K562 (cell line): ENCODE measurements around the gene STRADB. TPM values are rescaled to one million over a fixed set of nuclear protein-coding genes. Genes with fewer than 3 reads are reported as not detected.
A peak's percentile ranks its signal among the peaks of the same experiment; 100 is the strongest.

Experiments used
- ATAC-seq: fragments of 200-7000 bp; cut with Tn5 transposase; 3 replicates; pipeline ENCODE4 v1.9.1; 2020; ENCODE audit warnings: moderate library complexity
- BruUV-seq: library from RNA; stranded (reverse); fragments of 400-500 nt; replicated peaks from 2 replicates; lab custom pipeline; 2021; lab: Mats Ljungman, UMichigan
- CTCF ChIA-PET: fragments of 300-600 bp; formaldehyde crosslinking; extraction: SDS; loops from one replicate; lab custom pipeline; 2021; ENCODE audit warnings: low intra/inter-chr PET ratio; lab: Yijun Ruan, JAX
- POLR2A ChIA-PET: fragments of 300-600, 350-650 bp; sonication (Branson Sonifier 250); formaldehyde crosslinking; extraction: SDS; loops from one replicate; lab custom pipeline; 2021; ENCODE audit warnings: antibody characterized with exemption, inconsistent platforms; lab: Yijun Ruan, JAX
- DNase-seq, 4 experiments: peaks; one replicate each; pipeline versions ENCODE4 v3.0.0 to v3.0.0-alpha.2; 2011 to 2018; ENCODE audit warnings: low spot score in 3 of 4, mixed read lengths in 3 of 4; ENCODE audit errors: extremely low read depth in 1 of 4
- FAIRE-seq: peaks from 2 replicates; lab custom pipeline; 2011; peaks lifted over from hg19 to GRCh38; lab: Jason Lieb, UNC
- H2AFZ ChIP-seq: 2 replicates; pipeline ENCODE4 v1.6.0; 2011; ENCODE audit warnings: low read depth, low read length, control low read depth, inconsistent platforms
- H3K27ac ChIP-seq: fragments of 200-600 bp; 3 replicates; pipeline ENCODE4 v1.8.0; 2011; ENCODE audit warnings: low read depth, mild to moderate bottlenecking, control low read depth, inconsistent platforms, low read length, moderate library complexity, mixed read lengths; ENCODE audit errors: extremely low read depth
- H3K27me3 ChIP-seq, 2 experiments: fragments of 300-600 bp in 1 of 2; 2 replicates in 1 of 2; 3 replicates in 1 of 2; pipeline versions ENCODE4 v1.6.0 to v1.8.0; 2011; ENCODE audit warnings: inconsistent platforms in 2 of 2, low read length in 2 of 2, mild to moderate bottlenecking in 1 of 2, mixed read lengths in 1 of 2, moderate library complexity in 1 of 2; ENCODE audit not compliant: control insufficient read depth in 2 of 2, insufficient read depth in 2 of 2
- H3K36me3 ChIP-seq: fragments of 300-600 bp; 3 replicates; pipeline ENCODE4 v1.8.0; 2011; ENCODE audit warnings: mild to moderate bottlenecking, low read length, inconsistent platforms; ENCODE audit not compliant: control insufficient read depth, insufficient read depth
- H3K4me1 ChIP-seq, 2 experiments: fragments of 200-600 bp in 1 of 2; replicated peaks in 1 of 2; 2 replicates in 1 of 2; 3 replicates in 1 of 2; pipeline versions ENCODE4 v1.5.1 to v1.8.0; 2011; ENCODE audit warnings: inconsistent platforms in 2 of 2, low read length in 2 of 2, mild to moderate bottlenecking in 1 of 2, mixed read lengths in 1 of 2, moderate library complexity in 1 of 2; ENCODE audit not compliant: control insufficient read depth in 2 of 2, insufficient read depth in 2 of 2
- H3K4me2 ChIP-seq: 2 replicates; pipeline ENCODE4 v1.6.1; 2011; ENCODE audit warnings: low read length, control low read depth, inconsistent platforms, mixed read lengths; ENCODE audit not compliant: insufficient read depth
- H3K4me3 ChIP-seq: fragments of 200-600 bp; sonication (generic), shearing (Covaris generic); 2 replicates; pipeline ENCODE4 v1.5.1; 2016; ENCODE audit warnings: control low read depth, inconsistent platforms
- H3K79me2 ChIP-seq: fragments of 200-600 bp; 3 replicates; pipeline ENCODE4 v1.8.0; 2011; ENCODE audit warnings: low read length, inconsistent platforms; ENCODE audit not compliant: control insufficient read depth, insufficient read depth
- H3K9ac ChIP-seq, 2 experiments: 2 replicates each; pipeline versions ENCODE4 v1.6.0 to v1.6.1; 2011; ENCODE audit warnings: low read depth in 2 of 2, low read length in 2 of 2, control low read depth in 1 of 2, inconsistent platforms in 1 of 2, mild to moderate bottlenecking in 1 of 2, mixed read lengths in 1 of 2; ENCODE audit not compliant: insufficient read depth in 1 of 2
- H3K9me1 ChIP-seq: one replicate; pipeline ENCODE4 v1.6.0; 2011; ENCODE audit warnings: inconsistent platforms, mild to moderate bottlenecking, low read length, moderate library complexity; ENCODE audit not compliant: control insufficient read depth, insufficient read depth
- H3K9me3 ChIP-seq: replicated peaks from 2 replicates; pipeline ENCODE4 v1.5.1; 2011; ENCODE audit warnings: low read depth, low read length, inconsistent platforms; ENCODE audit not compliant: control insufficient read depth, insufficient read depth
- H4K20me1 ChIP-seq: replicated peaks from 2 replicates; pipeline ENCODE4 v1.6.1; 2011; ENCODE audit warnings: low read length, inconsistent platforms, mixed read lengths; ENCODE audit not compliant: control insufficient read depth, insufficient read depth
- ARID1B ChIP-seq: fragments of 450-650 bp; IDR thresholded peaks from 2 replicates; pipeline ENCODE4 v1.6.1; 2016; ENCODE audit warnings: antibody characterized with exemption, mild to moderate bottlenecking, inconsistent platforms
- MAFF ChIP-seq: IDR thresholded peaks from 2 replicates; pipeline ENCODE4 v1.6.1; 2012; ENCODE audit warnings: low read length, improper control_type of control experiment
- MTA3 ChIP-seq: fragments of 450-650 bp; formaldehyde crosslinking; IDR thresholded peaks from 2 replicates; pipeline ENCODE4 v1.6.1; 2017; ENCODE audit warnings: mild to moderate bottlenecking, borderline replicate concordance
- NFE2 ChIP-seq: IDR thresholded peaks from 2 replicates; pipeline ENCODE4 v1.6.1; 2014; ENCODE audit warnings: antibody characterized with exemption, low read depth
- PHB2 ChIP-seq: fragments of 450-650 bp; IDR thresholded peaks from 2 replicates; pipeline ENCODE4 v1.6.1; 2017; ENCODE audit warnings: low read depth
- PHF21A ChIP-seq: fragments of 450-650 bp; IDR thresholded peaks from 2 replicates; pipeline ENCODE4 v1.6.1; 2017; ENCODE audit warnings: low read depth, borderline replicate concordance
- RBM15 ChIP-seq: fragments of 200-400 bp; formaldehyde crosslinking; IDR thresholded peaks from 2 replicates; pipeline ENCODE4 v1.6.1; 2018; ENCODE audit warnings: mild to moderate bottlenecking, low read length, moderate library complexity; ENCODE audit not compliant: insufficient read depth
- RCOR1 ChIP-seq, 2 experiments: IDR thresholded peaks; 2 replicates each; pipeline ENCODE4 v1.6.1; 2012; ENCODE audit warnings: low read depth in 2 of 2, low read length in 2 of 2, borderline replicate concordance in 1 of 2, improper control_type of control experiment in 1 of 2
- SIN3A ChIP-seq, 2 experiments: fragments of 150-350 bp in 1 of 2; IDR thresholded peaks; 2 replicates each; pipeline ENCODE4 v1.6.1; 2011 to 2016; ENCODE audit warnings: borderline replicate concordance in 2 of 2, low read depth in 2 of 2, low read length in 2 of 2, mild to moderate bottlenecking in 2 of 2, moderate library complexity in 2 of 2; ENCODE audit not compliant: control insufficient read depth in 1 of 2
- SRSF3 ChIP-seq: fragments of 200-400 bp; formaldehyde crosslinking; IDR thresholded peaks from 2 replicates; pipeline ENCODE4 v1.6.1; 2016; ENCODE audit warnings: mild to moderate bottlenecking, low read length, moderate library complexity; ENCODE audit not compliant: insufficient read depth
- TEAD2 ChIP-seq: fragments of 450-650 bp; IDR thresholded peaks from 2 replicates; pipeline ENCODE4 v1.6.1; 2016; ENCODE audit warnings: missing genetic modification characterization, control low read depth, missing compliant biosample characterization
- ZC3H8 ChIP-seq: fragments of 450-650 bp; IDR thresholded peaks from 2 replicates; pipeline ENCODE4 v1.6.1; 2017
- ZMIZ1 ChIP-seq, 2 experiments: fragments of 150-350 bp in 1 of 2; IDR thresholded peaks; 2 replicates each; pipeline ENCODE4 v1.6.1; 2012 to 2016; ENCODE audit warnings: low read depth in 2 of 2, low read length in 2 of 2, mild to moderate bottlenecking in 1 of 2, moderate library complexity in 1 of 2
- ZNF324 ChIP-seq: fragments of 250-450 bp; sonication (Bioruptor Pico); IDR thresholded peaks from 2 replicates; pipeline ENCODE4 v1.4.0; 2020; ENCODE audit warnings: mild to moderate bottlenecking
- ZNF511 ChIP-seq: sonication (generic); formaldehyde crosslinking; IDR thresholded peaks from 2 replicates; pipeline ENCODE4 v1.8.0; 2022; ENCODE audit warnings: mild to moderate bottlenecking, missing genetic modification reagents
- ZNF76 ChIP-seq: fragments of 250-450 bp; sonication (Bioruptor Pico); IDR thresholded peaks from 2 replicates; pipeline ENCODE4 v1.4.0; 2020; ENCODE audit warnings: mild to moderate bottlenecking, moderate library complexity, borderline replicate concordance
- WGBS: fragments of 100-300 bp; shearing (Covaris generic); methylation state at CpG from one replicate; pipeline ENCODE4 v1.1.6; 2016; ENCODE audit warnings: low coverage, mixed read lengths; ENCODE audit not compliant: insufficient coverage; ENCODE audit errors: missing lambda C conversion rate; 5-methylcytosine and 5-hydroxymethylcytosine counted together
- in situ Hi-C: fragments of 300-500 bp; cut with MboI; formaldehyde crosslinking; loops from 4 replicates; pipeline ENCODE4 v1.15.0; 2018; ENCODE audit warnings: inconsistent platforms, mixed read lengths
- intact Hi-C: fragments of 100-400 bp; cut with micrococcal nuclease; formaldehyde crosslinking; loops from 2 replicates; pipeline ENCODE4 v1.14.2; 2022
- polyA plus RNA-seq, 8 experiments: library from polyadenylated mRNA; depleted of rRNA in 4 of 8; stranded (reverse) in 5 of 8; unstranded in 3 of 8; fragments of >200 nt; fragmentation: Nextera tagmentation in 2 of 8; fragmentation: Illumina TruSeq in 1 of 8; extraction: Ambion mirVana in 2 of 8; extraction: Trizol in 1 of 8; gene quantifications; 2 replicates each; pipeline versions ENCODE4 v1.2.1 to v1.2.3, GENCODE V29; 2011 to 2014; ENCODE audit warnings: inconsistent platforms in 1 of 8, missing spikeins in 1 of 8
- total RNA-seq, 7 experiments: library from RNA; depleted of rRNA in 6 of 7; stranded (reverse); fragments of >200 nt in 6 of 7; fragmentation: Illumina TruSeq in 2 of 7; extraction: Trizol in 2 of 7; gene quantifications; 2 replicates each; pipeline versions ENCODE4 v1.2.1 to v1.2.3, GENCODE V29; 2011 to 2021; ENCODE audit warnings: low replicate concordance in 1 of 7
- TF ChIP-seq, protein P1 (sequence below): sonication (generic); formaldehyde crosslinking; IDR thresholded peaks from 2 replicates; pipeline ENCODE4 v1.8.1; 2023; ENCODE audit warnings: mild to moderate bottlenecking, missing genetic modification reagents, moderate library complexity

STRADB gene
- total and polyA plus RNA-seq, 9 of the 15 experiments (the other 6 are each of a cell fraction or from before 2014, with no cell fraction given): 6.9 to 30.6 (median 15.7) TPM

DNA sequence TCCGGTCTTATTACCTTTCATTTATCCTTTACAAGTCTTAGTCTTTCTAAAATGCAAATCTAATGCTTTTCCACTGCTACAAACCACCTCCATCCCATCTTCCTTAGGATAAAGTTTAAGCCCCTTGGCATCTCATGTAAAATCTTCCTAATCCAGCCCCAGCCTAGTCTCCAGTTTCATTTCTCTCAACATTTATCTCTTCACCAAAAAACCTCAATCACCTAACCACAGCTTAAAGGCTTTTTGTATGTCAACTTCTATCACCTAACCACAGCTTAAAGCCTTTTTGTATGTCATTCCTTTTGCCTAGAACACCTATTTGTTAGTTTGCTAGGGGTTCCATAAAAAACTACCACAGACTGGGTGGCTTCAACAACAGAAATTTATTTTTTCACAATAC is 4.5 kb upstream of the STRADB start:
- H3K27me3 ChIP-seq: no peaks in the 10 kb centered on the region
- POLR2A ChIA-PET: no interaction called here
- DNase-seq: no peak
- H4K20me1 ChIP-seq: no peaks in the 10 kb centered on the region
- H2AFZ ChIP-seq: no peak overlapping the region
- H3K79me2 ChIP-seq: peaks cover 18% of the 10 kb centered on the region
- no peaks in the 10 kb centered on the region for H3K9me3 ChIP-seq
- CTCF ChIA-PET: no interaction called here
- FAIRE-seq: no peak
- H3K9ac ChIP-seq: no peak overlapping the region
- ATAC-seq: no peak
- BruUV-seq: no TSS peak
- no peaks in the 10 kb centered on the region for H3K9me1 ChIP-seq
- intact Hi-C loops (no loop called here), in situ Hi-C loops (no loop called here)
- no peak overlapping the region for H3K4me3 ChIP-seq
- H3K36me3 ChIP-seq: no peaks in the 10 kb centered on the region
- H3K4me2 ChIP-seq: no peak overlapping the region
- WGBS: 100% methylated on average over 1 of the region's 1 CpG
- H3K27ac ChIP-seq: no peak overlapping the region
- peaks cover 11 to 17% of the 10 kb centered on the region in 2 experiments; a peak in 3 of 5 replicates for H3K4me1 ChIP-seq
- 0 out of 4 replicates have a peak, but pooled peaks of 1 of the 2 experiments have one; percentile 27 for TF ChIP-seq RCOR1 (IDR thresholded peaks at IDR 0.05; ENCODE audit: borderline replicate concordance in 1 of 2, low read depth in 2 of 2, low read length in 2 of 2)
- no peak for TF ChIP-seq SIN3A (IDR thresholded peaks at IDR 0.05; ENCODE audit: borderline replicate concordance in 2 of 2, control insufficient read depth in 1 of 2, low read depth in 2 of 2, low read length in 2 of 2)
- TF ChIP-seq ARID1B: no peak
- no peak for TF ChIP-seq PHF21A
- no peak for TF ChIP-seq ZNF324 (CRISPR knock-in tag)
- no peak for TF ChIP-seq ZC3H8
- no peak for TF ChIP-seq ZNF511 (CRISPR knock-in tag)
- no peak for TF ChIP-seq RBM15
- TF ChIP-seq MTA3: no peak
- no peak for TF ChIP-seq TEAD2 (tag)
- no peak for TF ChIP-seq ZMIZ1 (IDR thresholded peaks at IDR 0.05; ENCODE audit: low read depth in 2 of 2, low read length in 2 of 2)
- no peak for TF ChIP-seq MAFF
- TF ChIP-seq SRSF3: no peak
- TF ChIP-seq, protein P1, sequence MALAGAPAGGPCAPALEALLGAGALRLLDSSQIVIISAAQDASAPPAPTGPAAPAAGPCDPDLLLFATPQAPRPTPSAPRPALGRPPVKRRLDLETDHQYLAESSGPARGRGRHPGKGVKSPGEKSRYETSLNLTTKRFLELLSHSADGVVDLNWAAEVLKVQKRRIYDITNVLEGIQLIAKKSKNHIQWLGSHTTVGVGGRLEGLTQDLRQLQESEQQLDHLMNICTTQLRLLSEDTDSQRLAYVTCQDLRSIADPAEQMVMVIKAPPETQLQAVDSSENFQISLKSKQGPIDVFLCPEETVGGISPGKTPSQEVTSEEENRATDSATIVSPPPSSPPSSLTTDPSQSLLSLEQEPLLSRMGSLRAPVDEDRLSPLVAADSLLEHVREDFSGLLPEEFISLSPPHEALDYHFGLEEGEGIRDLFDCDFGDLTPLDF: no peak
- no peak for TF ChIP-seq PHB2
- no peak for TF ChIP-seq ZNF76
- TF ChIP-seq NFE2: no peak
